ENCODE data around the gene SART3. TPM values are rescaled to one million over a fixed set of nuclear protein-coding genes. Genes with fewer than 3 reads are reported as not detected.

SART3 gene
- total and polyA plus RNA-seq, 10 of the 15 experiments (the other 5 are each of a cell fraction or from before 2014, with no cell fraction given): 8.8 to 179 (median 54.9) TPM

DNA sequence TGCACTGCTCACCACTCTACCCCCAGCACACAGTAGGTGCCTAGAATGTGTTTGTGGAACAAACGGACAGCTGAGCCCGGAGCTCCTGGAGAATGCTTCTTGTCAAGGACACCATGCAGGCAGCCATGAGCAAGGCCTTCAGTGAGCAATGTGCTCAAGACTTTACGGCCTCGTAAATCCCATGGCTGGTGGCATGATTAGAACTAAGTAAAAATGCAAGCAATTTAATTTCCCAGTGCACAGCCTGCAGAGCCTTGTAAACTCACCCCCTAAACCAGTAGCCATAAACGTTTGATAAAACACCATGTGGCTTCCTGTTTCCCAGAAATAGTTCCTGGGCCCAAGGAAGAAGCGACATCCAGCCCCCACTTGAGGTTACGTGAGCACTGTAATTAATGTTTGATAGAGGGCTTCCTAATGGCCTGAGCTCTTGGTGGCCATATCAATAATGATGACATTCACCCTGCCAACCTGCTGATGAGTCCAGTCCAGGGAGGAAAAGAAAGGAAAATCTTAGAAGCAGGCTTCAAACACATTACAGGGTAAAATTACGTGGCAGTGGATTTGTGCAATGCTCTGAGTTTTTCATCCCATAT is 82.3 kb downstream of the SART3 start (continued):
- TF ChIP-seq, protein P1, sequence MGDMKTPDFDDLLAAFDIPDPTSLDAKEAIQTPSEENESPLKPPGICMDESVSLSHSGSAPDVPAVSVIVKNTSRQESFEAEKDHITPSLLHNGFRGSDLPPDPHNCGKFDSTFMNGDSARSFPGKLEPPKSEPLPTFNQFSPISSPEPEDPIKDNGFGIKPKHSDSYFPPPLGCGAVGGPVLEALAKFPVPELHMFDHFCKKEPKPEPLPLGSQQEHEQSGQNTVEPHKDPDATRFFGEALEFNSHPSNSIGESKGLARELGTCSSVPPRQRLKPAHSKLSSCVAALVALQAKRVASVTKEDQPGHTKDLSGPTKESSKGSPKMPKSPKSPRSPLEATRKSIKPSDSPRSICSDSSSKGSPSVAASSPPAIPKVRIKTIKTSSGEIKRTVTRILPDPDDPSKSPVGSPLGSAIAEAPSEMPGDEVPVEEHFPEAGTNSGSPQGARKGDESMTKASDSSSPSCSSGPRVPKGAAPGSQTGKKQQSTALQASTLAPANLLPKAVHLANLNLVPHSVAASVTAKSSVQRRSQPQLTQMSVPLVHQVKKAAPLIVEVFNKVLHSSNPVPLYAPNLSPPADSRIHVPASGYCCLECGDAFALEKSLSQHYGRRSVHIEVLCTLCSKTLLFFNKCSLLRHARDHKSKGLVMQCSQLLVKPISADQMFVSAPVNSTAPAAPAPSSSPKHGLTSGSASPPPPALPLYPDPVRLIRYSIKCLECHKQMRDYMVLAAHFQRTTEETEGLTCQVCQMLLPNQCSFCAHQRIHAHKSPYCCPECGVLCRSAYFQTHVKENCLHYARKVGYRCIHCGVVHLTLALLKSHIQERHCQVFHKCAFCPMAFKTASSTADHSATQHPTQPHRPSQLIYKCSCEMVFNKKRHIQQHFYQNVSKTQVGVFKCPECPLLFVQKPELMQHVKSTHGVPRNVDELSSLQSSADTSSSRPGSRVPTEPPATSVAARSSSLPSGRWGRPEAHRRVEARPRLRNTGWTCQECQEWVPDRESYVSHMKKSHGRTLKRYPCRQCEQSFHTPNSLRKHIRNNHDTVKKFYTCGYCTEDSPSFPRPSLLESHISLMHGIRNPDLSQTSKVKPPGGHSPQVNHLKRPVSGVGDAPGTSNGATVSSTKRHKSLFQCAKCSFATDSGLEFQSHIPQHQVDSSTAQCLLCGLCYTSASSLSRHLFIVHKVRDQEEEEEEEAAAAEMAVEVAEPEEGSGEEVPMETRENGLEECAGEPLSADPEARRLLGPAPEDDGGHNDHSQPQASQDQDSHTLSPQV (IDR thresholded peaks at IDR 0.05): no peak
- TF ChIP-seq EGR1 (IDR thresholded peaks at IDR 0.05; ENCODE audit: borderline replicate concordance in 1 of 2, low read depth in 2 of 2, low read length in 2 of 2): no peak
- no peak for TF ChIP-seq BCL11A (IDR thresholded peaks at IDR 0.05; ENCODE audit: low read depth, low read length)
- TF ChIP-seq SRF (IDR thresholded peaks at IDR 0.05; ENCODE audit: low read depth in 2 of 2, low read length in 2 of 2): no peak
- TF ChIP-seq, protein P2, sequence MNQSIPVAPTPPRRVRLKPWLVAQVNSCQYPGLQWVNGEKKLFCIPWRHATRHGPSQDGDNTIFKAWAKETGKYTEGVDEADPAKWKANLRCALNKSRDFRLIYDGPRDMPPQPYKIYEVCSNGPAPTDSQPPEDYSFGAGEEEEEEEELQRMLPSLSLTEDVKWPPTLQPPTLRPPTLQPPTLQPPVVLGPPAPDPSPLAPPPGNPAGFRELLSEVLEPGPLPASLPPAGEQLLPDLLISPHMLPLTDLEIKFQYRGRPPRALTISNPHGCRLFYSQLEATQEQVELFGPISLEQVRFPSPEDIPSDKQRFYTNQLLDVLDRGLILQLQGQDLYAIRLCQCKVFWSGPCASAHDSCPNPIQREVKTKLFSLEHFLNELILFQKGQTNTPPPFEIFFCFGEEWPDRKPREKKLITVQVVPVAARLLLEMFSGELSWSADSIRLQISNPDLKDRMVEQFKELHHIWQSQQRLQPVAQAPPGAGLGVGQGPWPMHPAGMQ (IDR thresholded peaks at IDR 0.05; ENCODE audit: borderline replicate concordance): no peak
- TF ChIP-seq, protein P3, sequence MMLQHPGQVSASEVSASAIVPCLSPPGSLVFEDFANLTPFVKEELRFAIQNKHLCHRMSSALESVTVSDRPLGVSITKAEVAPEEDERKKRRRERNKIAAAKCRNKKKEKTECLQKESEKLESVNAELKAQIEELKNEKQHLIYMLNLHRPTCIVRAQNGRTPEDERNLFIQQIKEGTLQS (IDR thresholded peaks at IDR 0.05; ENCODE audit: borderline replicate concordance, extremely low read depth, low read depth, low read length): no peak
- no peak for TF ChIP-seq GATAD2B (conservative IDR thresholded peaks at IDR 0.05; ENCODE audit: low read depth)
- no peak for TF ChIP-seq ESRRA (IDR thresholded peaks at IDR 0.05; ENCODE audit: low read length)
- no peak for TF ChIP-seq CBFB (IDR thresholded peaks at IDR 0.05; ENCODE audit: low read depth)
- TF ChIP-seq, protein P4, sequence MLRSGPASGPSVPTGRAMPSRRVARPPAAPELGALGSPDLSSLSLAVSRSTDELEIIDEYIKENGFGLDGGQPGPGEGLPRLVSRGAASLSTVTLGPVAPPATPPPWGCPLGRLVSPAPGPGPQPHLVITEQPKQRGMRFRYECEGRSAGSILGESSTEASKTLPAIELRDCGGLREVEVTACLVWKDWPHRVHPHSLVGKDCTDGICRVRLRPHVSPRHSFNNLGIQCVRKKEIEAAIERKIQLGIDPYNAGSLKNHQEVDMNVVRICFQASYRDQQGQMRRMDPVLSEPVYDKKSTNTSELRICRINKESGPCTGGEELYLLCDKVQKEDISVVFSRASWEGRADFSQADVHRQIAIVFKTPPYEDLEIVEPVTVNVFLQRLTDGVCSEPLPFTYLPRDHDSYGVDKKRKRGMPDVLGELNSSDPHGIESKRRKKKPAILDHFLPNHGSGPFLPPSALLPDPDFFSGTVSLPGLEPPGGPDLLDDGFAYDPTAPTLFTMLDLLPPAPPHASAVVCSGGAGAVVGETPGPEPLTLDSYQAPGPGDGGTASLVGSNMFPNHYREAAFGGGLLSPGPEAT (IDR thresholded peaks at IDR 0.05; ENCODE audit: low read depth): no peak

All from GM12878 (cell line).